Measurements from ENCODE around the gene C1orf174.

The C1orf174 gene

GRCh38 chr1:3865606-3866160, 34.4 kb downstream of the C1orf174 start:
- H3K4me1 ChIP-seq (ENCODE audit: insufficient read depth, low read length) = no peaks in the 10 kb centered on the region; the same call in 1 of the 2 replicates
- H3K9me3 ChIP-seq (ENCODE audit: control insufficient read depth, insufficient read depth, low read length) = no peaks in the 10 kb centered on the region
- H3K9ac ChIP-seq (ENCODE audit: low read depth, low read length) = no peak overlapping the region
- H3K36me3 ChIP-seq (ENCODE audit: insufficient read depth, low read length) = no peaks in the 10 kb centered on the region; the same call in 1 of the 2 replicates

GRCh38 chr1:3864884-3865283, 35.2 kb downstream of the C1orf174 start:
- Histone ChIP-seq H3K9me3 (ENCODE audit: control insufficient read depth, insufficient read depth, low read length) (no peaks in the 10 kb centered on the region), H3K4me1 (ENCODE audit: insufficient read depth, low read length) (no peaks in the 10 kb centered on the region; the same call in 1 of the 2 replicates), H3K36me3 (ENCODE audit: insufficient read depth, low read length) (no peaks in the 10 kb centered on the region; the same call in 1 of the 2 replicates), H3K9ac (ENCODE audit: low read depth, low read length) (no peak overlapping the region)

GRCh38 chr1:3863231-3863935, 36.7 kb downstream of the C1orf174 start:
- Histone ChIP-seq H3K9ac (ENCODE audit: low read depth, low read length) (no peak overlapping the region), H3K4me1 (ENCODE audit: insufficient read depth, low read length) (no peaks in the 10 kb centered on the region), H3K36me3 (ENCODE audit: insufficient read depth, low read length) (no peaks in the 10 kb centered on the region; the same call in 1 of the 2 replicates), H3K9me3 (ENCODE audit: control insufficient read depth, insufficient read depth, low read length) (no peaks in the 10 kb centered on the region)

DNA sequence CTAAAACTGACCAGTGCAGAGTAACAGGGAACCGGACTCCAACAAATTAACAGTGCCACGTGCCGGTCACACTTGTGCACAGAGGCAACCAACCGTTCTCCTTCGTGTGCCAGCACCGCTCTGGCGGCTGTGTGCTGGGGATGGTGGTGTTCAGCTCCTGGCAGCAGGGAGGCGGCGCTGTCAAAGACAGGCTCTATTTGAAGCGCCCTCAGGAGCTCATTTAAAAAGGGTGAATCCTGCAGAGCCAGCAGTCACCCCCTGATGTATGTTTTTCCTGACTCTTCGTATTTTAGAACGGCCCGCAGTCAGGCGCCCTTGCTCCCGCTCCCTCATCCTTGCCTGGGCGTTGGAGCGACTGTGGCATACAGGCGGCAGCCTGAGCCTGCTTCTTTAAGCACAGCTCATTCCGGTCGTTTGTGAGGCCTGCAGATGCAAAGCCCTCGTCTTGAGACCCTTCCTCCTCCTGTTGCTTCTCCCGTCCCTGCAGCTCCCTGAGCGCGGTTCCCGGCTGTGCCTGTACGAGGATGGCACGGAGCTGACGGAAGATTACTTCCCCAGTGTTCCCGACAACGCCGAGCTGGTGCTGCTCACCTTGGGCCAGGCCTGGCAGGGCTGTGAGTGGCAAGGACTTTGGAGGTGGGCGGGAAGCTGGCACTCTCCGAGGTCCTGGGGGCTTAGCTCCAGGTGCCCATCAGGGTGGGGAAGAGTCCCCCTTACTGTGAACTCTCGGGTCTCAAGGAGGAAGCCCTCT, 41.7 kb downstream of the C1orf174 start:
- H3K9me3 ChIP-seq (ENCODE audit: control insufficient read depth, insufficient read depth, low read length) = no peaks in the 10 kb centered on the region
- H3K9ac ChIP-seq (ENCODE audit: low read depth, low read length) = peak overlapping the region; percentile 87; the same call in 1 of the 2 replicates
- no peaks in the 10 kb centered on the region; the same call in 1 of the 2 replicates for H3K36me3 ChIP-seq (ENCODE audit: insufficient read depth, low read length)
- no peaks in the 10 kb centered on the region for H3K4me1 ChIP-seq (ENCODE audit: insufficient read depth, low read length)

GRCh38 chr1:3857791-3858129, 42.3 kb downstream of the C1orf174 start:
- Histone ChIP-seq H3K9me3 (ENCODE audit: control insufficient read depth, insufficient read depth, low read length) (no peaks in the 10 kb centered on the region), H3K9ac (ENCODE audit: low read depth, low read length) (peak overlapping the region; percentile 87), H3K36me3 (ENCODE audit: insufficient read depth, low read length) (no peaks in the 10 kb centered on the region; the same call in 1 of the 2 replicates)

DNA sequence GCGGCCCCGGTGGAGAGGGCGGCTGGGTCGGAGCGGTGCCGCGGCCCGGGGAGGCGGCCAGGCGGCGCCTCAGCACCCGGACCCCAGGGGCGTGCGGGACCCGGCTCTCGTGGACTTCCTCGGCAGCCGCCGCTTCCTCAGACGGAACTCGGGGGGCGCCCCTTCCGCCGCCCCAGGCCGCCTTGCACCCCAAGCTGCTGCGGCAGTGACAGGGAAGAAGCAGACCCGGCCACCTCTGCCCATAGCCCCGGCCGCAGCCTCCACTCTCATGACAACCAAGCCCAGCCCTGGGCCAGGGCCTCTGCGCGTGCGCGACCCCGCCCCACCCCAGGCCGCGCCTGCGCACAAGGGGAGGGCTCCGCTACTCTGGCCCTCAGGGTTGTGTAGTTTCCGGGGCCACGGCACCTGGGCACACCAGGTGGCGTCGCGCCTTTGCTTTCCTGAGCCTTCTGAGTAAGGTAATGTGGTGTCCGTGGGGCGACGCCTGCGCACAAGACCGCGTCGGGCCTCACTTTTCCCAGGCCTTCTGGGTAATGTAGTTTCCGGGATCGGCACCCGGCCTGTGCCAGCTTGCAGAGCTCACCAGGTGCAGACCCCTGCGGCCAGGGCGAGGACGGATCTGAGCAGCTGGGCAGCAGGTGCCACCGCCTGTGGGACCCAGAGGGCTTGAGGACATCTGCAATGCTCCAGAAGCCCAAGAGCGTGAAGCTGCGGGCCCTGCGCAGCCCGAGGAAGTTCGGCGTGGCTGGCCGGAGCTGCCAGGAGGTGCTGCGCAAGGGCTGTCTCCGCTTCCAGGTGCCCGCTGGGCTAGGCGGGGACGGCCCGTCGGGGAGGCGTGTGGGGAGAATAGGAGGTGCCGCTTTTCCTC, 42.9 kb downstream of the C1orf174 start, which contains the start of the genes CEP104 and DFFB:
Gene CEP104 (minus strand): TSS at position 289 of the 868 bp plus-strand sequence. CDS start 4,804 bp downstream, outside the sequence.
Gene DFFB (plus strand): TSS at position 554 of the 868 bp plus-strand sequence. CDS start 128 bp downstream, at position 682.
- Histone ChIP-seq H3K9ac (ENCODE audit: low read depth, low read length) (peak within 1 kb of the TSS; percentile 87), H3K9me3 (ENCODE audit: control insufficient read depth, insufficient read depth, low read length) (no peaks in the 10 kb centered on the region), H3K36me3 (ENCODE audit: insufficient read depth, low read length) (no peaks in the 10 kb centered on the region; the same call in 1 of the 2 replicates), H3K4me1 (ENCODE audit: insufficient read depth, low read length) (no peaks in the 10 kb centered on the region)

More at GRCh38 chr1:3857791-3858129, 42.3 kb downstream of the C1orf174 start:
- H3K4me1 ChIP-seq (ENCODE audit: insufficient read depth, low read length) = no peaks in the 10 kb centered on the region

DNA sequence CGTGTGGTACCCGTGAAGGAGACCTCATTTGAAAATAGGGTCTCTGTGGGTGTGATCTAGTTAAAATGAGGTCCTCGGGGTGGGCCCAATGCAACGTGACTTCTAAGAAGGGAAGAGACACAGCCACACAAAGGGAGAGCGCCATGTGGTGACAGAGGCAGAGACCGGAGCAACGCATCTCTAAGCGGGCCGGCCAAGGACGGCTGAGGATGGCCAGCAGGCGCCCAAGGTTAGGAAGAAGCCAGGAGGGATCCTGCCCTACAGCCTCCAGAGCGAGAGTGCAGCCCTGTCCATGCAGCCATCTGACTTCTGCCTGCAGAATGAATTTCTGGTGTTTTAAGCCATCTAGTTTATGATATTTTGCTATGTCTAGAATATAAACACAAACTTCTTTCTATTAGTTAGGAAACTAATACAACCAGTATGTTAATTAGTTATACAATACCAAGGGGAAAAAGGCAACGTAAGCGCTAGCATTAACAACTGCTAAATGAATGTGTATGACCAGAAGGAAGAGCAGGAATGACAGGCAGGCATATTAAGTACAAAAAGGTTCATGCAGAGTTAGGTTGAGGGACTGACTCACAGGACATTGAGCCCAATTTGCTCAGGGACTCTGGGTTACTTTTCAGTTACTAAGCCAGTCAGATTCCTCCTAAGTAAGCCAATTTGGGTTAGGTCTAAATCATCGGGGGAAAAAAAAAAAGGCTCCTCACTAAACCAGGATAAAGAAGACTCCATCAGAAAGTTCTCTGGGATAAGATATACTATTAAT, 47.2 kb downstream of the C1orf174 start:
- Histone ChIP-seq H3K9me3 (ENCODE audit: control insufficient read depth, insufficient read depth, low read length) (no peaks in the 10 kb centered on the region), H3K36me3 (ENCODE audit: insufficient read depth, low read length) (no peaks in the 10 kb centered on the region), H3K9ac (ENCODE audit: low read depth, low read length) (no peak overlapping the region), H3K4me1 (ENCODE audit: insufficient read depth, low read length) (no peaks in the 10 kb centered on the region)

DNA sequence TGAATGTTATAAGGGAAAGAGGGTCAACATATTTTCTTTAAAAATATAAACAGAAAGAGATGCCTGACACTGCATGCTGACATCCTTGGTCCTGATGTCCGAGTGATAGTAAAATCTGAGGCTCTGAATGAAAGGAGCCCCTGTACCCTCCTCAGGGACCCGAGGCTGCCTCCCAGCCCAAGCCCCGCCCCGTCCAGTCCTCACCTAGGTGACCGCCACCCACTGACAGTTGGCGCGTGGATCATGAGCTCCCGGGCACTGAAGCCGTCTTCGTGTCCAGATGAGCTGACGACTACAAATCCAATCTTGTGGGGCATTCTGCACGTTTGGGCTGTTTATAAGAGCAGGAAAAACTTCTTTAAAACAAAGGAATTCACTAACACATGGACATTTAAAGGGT, 48.0 kb downstream of the C1orf174 start:
- no peak overlapping the region for H3K9ac ChIP-seq (ENCODE audit: low read depth, low read length)
- H3K36me3 ChIP-seq (ENCODE audit: insufficient read depth, low read length) = no peaks in the 10 kb centered on the region
- no peaks in the 10 kb centered on the region for H3K4me1 ChIP-seq (ENCODE audit: insufficient read depth, low read length)
- no peaks in the 10 kb centered on the region for H3K9me3 ChIP-seq (ENCODE audit: control insufficient read depth, insufficient read depth, low read length)

GRCh38 chr1:3851292-3851691, 48.8 kb downstream of the C1orf174 start:
- H3K9me3 ChIP-seq (ENCODE audit: control insufficient read depth, insufficient read depth, low read length) = no peaks in the 10 kb centered on the region
- H3K4me1 ChIP-seq (ENCODE audit: insufficient read depth, low read length) = no peaks in the 10 kb centered on the region
- H3K9ac ChIP-seq (ENCODE audit: low read depth, low read length) = no peak overlapping the region
- no peaks in the 10 kb centered on the region for H3K36me3 ChIP-seq (ENCODE audit: insufficient read depth, low read length)

DNA sequence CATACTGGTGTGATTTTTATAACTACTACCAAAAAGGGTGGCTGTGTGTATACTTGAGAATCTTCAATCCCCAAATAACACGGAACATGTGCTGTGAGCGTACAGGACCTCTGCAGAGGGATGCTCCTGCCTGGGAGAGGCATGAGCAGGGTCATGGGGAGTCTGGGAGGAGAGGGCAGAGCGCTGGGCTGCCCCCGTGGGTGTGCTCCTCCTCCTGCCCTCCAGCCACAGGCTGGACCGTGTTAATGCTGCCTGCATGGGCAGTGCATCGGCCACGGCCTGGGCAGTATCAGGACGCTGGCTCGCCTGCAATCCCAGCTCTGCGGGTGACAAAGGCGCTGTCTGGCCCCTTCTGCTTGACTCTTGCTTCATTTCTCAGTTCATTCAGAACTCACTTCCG, 49.2 kb downstream of the C1orf174 start:
- H3K36me3 ChIP-seq (ENCODE audit: insufficient read depth, low read length) = 0 out of 2 replicates have a peak, but pooled peaks cover 2% of the 10 kb centered on the region
- H3K4me1 ChIP-seq (ENCODE audit: insufficient read depth, low read length) = no peaks in the 10 kb centered on the region
- no peaks in the 10 kb centered on the region for H3K9me3 ChIP-seq (ENCODE audit: control insufficient read depth, insufficient read depth, low read length)
- H3K9ac ChIP-seq (ENCODE audit: low read depth, low read length) = no peak overlapping the region

- H3K36me3 ChIP-seq (ENCODE audit: insufficient read depth, low read length) = peaks cover 4% of the 10 kb centered on the region; the same call in 1 of the 2 replicates
- H3K9ac ChIP-seq (ENCODE audit: low read depth, low read length) = no peak overlapping the region
- no peaks in the 10 kb centered on the region for H3K4me1 ChIP-seq (ENCODE audit: insufficient read depth, low read length)
- H3K9me3 ChIP-seq (ENCODE audit: control insufficient read depth, insufficient read depth, low read length) = no peaks in the 10 kb centered on the region
Measured at GRCh38 chr1:3847081-3847480, 53.0 kb downstream of the C1orf174 start.

GRCh38 chr1:3846541-3846940, 53.5 kb downstream of the C1orf174 start:
- Histone ChIP-seq H3K36me3 (ENCODE audit: insufficient read depth, low read length) (peaks cover 4% of the 10 kb centered on the region; the same call in 1 of the 2 replicates), H3K4me1 (ENCODE audit: insufficient read depth, low read length) (no peaks in the 10 kb centered on the region), H3K9me3 (ENCODE audit: control insufficient read depth, insufficient read depth, low read length) (no peaks in the 10 kb centered on the region)

GRCh38 chr1:3842912-3843311, 57.2 kb downstream of the C1orf174 start:
- Histone ChIP-seq H3K9ac (ENCODE audit: low read depth, low read length) (no peak overlapping the region), H3K9me3 (ENCODE audit: control insufficient read depth, insufficient read depth, low read length) (no peaks in the 10 kb centered on the region), H3K36me3 (ENCODE audit: insufficient read depth, low read length) (peaks cover 4% of the 10 kb centered on the region; the same call in 1 of the 2 replicates), H3K4me1 (ENCODE audit: insufficient read depth, low read length) (no peaks in the 10 kb centered on the region)

More at GRCh38 chr1:3846541-3846940, 53.5 kb downstream of the C1orf174 start:
- H3K9ac ChIP-seq (ENCODE audit: low read depth, low read length) = no peak overlapping the region

All from ES-I3 (cell line).